ENCODE measurements around the gene OGDH.
"Not testable (repeated sequence)": the region's sequence is repeated elsewhere in the genome, so short reads cannot be mapped to it uniquely, and the experiment has no call there.

The OGDH gene

DNA sequence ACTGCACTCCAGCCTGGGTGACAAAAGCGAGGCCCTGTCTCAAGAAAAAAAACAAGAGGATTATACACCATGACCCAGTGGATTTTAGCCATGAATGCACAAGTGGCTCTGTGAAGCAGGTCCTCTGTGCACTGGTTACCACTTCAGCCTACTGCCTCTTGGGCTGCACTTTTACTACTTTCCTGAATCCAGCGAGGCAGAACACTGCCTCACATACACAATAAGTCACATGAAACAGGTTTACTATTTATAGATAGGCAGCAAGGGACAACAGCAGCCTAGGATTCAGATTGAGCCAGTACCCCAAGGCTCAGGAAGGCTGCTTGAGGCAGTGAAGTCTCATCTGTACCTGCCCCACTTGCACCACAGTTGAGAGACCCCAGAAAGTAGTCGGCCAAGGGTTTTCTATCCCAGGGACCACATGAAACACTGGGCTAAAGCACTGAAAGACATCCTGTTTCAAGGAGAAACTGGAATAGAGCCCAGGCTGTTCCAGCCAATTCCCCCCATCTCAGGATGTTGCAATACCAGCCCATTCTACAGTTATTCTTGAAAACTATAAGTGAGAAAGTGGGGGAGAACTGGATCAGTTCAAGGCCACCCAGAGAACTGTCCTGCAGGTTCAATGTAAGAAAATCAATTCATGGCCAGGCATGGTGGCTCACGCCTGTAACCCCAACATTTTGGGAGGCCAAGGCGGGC is 10.3 kb upstream of the OGDH start:
- in situ Hi-C loops (cut with MboI; ENCODE audit: low sequenced_read_pairs, unreplicated experiment), result loop anchor here (10.0 to 25.0 kb wide), 2 partner anchors 166 to 249 kb away; partner anchors contain the start of gene H2AZ2

DNA sequence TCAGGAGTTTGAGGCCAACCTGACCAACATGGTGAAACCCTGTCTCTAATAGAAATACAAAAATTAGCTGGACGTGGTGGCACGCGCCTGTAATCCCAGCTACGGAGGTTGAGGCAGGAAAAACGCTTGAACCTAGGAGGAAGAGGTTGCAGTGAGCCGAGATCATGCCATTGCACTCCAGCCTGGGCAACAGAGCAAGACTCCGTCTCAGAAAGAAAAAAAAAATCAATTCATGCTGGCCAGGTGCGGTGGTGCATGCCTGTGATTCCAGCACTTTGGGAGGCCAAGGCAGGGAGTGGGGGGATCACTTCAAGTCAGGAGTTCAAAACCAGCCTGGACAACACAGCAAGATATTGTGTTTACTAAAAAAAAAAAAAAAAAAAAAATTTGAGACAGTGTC is 9.2 kb upstream of the OGDH start:
- in situ Hi-C loops (cut with MboI; ENCODE audit: low sequenced_read_pairs, unreplicated experiment), result loop anchor here (10.0 to 25.0 kb wide), 2 partner anchors 165 to 248 kb away; partner anchors contain the start of gene H2AZ2
- DNase-seq (ENCODE audit: low spot score), result not testable (repeated sequence)

More for the DNA sequence above, 10.3 kb upstream of the OGDH start:
- no peak for DNase-seq (ENCODE audit: low spot score)
- TF ChIP-seq, protein P1, sequence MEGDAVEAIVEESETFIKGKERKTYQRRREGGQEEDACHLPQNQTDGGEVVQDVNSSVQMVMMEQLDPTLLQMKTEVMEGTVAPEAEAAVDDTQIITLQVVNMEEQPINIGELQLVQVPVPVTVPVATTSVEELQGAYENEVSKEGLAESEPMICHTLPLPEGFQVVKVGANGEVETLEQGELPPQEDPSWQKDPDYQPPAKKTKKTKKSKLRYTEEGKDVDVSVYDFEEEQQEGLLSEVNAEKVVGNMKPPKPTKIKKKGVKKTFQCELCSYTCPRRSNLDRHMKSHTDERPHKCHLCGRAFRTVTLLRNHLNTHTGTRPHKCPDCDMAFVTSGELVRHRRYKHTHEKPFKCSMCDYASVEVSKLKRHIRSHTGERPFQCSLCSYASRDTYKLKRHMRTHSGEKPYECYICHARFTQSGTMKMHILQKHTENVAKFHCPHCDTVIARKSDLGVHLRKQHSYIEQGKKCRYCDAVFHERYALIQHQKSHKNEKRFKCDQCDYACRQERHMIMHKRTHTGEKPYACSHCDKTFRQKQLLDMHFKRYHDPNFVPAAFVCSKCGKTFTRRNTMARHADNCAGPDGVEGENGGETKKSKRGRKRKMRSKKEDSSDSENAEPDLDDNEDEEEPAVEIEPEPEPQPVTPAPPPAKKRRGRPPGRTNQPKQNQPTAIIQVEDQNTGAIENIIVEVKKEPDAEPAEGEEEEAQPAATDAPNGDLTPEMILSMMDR (IDR thresholded peaks at IDR 0.05; ENCODE audit: borderline replicate concordance, control extremely low read depth, extremely low read depth, insufficient read depth, missing control alignments), result no peak

DNA sequence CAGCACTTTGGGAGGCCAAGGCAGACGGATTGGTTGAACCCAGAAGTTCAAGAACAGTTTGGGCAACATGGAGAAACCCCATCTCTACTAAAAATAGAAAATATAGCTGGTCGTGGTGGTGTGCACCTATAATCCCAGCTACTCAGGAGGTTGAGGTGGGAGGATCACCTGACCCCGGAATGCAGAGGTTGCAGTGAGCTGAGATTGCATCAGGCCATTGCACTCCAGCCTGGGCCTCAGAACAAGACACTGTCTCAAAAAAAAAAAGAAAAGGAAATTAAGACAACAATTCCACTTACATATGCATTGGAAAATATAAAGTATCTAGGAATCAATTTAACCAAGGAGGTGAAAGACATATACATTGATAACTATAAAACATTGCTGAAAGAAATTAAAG is 7.2 kb upstream of the OGDH start:
- TF ChIP-seq, protein P1 (IDR thresholded peaks at IDR 0.05; ENCODE audit: borderline replicate concordance, control extremely low read depth, extremely low read depth, insufficient read depth, missing control alignments), result no peak
- in situ Hi-C loops (cut with MboI; ENCODE audit: low sequenced_read_pairs, unreplicated experiment), result loop anchor here (10.0 to 25.0 kb wide), 2 partner anchors 163 to 246 kb away; partner anchors contain the start of gene H2AZ2
- no peak for DNase-seq (ENCODE audit: low spot score)

GRCh38 chr7:44602576-44602910 is 3.9 kb upstream of the OGDH start:
- DNase-seq (ENCODE audit: low spot score), result no peak
- TF ChIP-seq, protein P1 (IDR thresholded peaks at IDR 0.05; ENCODE audit: borderline replicate concordance, control extremely low read depth, extremely low read depth, insufficient read depth, missing control alignments), result no peak
- in situ Hi-C loops (cut with MboI; ENCODE audit: low sequenced_read_pairs, unreplicated experiment), result no loop called here

GRCh38 chr7:44603193-44603592 is 3.2 kb upstream of the OGDH start:
- in situ Hi-C loops (cut with MboI; ENCODE audit: low sequenced_read_pairs, unreplicated experiment), result no loop called here
- TF ChIP-seq, protein P1 (IDR thresholded peaks at IDR 0.05; ENCODE audit: borderline replicate concordance, control extremely low read depth, extremely low read depth, insufficient read depth, missing control alignments), result no peak
- DNase-seq (ENCODE audit: low spot score), result no peak

GRCh38 chr7:44604941-44605340 is 1.5 kb upstream of the OGDH start:
- in situ Hi-C loops (cut with MboI; ENCODE audit: low sequenced_read_pairs, unreplicated experiment), result no loop called here
- DNase-seq (ENCODE audit: low spot score), result no peak

More at GRCh38 chr7:44604941-44605340, 1.5 kb upstream of the OGDH start:
- TF ChIP-seq, protein P1 (IDR thresholded peaks at IDR 0.05; ENCODE audit: borderline replicate concordance, control extremely low read depth, extremely low read depth, insufficient read depth, missing control alignments), result no peak
